NCI-H1105 treated with DMSO at 0.1 percent for 48 hours (cell line): ENCODE measurements around the gene TUBB2A.
A peak's percentile ranks its signal among the peaks of the same experiment; 100 is the strongest.

Source experiments
- DNase-seq: peaks from one replicate; lab custom pipeline; 2025; lab: John Stamatoyannopoulos, UW

TUBB2A gene

GRCh38 chr6:3119040-3119723, 38.2 kb downstream of the TUBB2A start:
- DNase-seq, result no peak

GRCh38 chr6:3118353-3119039, 38.8 kb downstream of the TUBB2A start, which contains the start of gene BPHL:
BPHL (plus strand) TSS chr6:3118711; CDS start chr6:3118741, 30 bp downstream.
- peak; percentile 95 for DNase-seq

GRCh38 chr6:3117912-3118352, 39.4 kb downstream of the TUBB2A start:
- no peak for DNase-seq

- DNase-seq, result no peak
These were observed 43.0 kb downstream of the TUBB2A start for GRCh38 chr6:3114377-3114776.

- no peak for DNase-seq
These were observed 47.6 kb downstream of the TUBB2A start for GRCh38 chr6:3109761-3110160.

- no peak for DNase-seq
These were observed 48.5 kb downstream of the TUBB2A start for GRCh38 chr6:3108746-3109414.
